Omental fat pad (tissue), 4 donors: ENCODE results near the gene HHLA2. TPM values are rescaled to one million over a fixed set of nuclear protein-coding genes. Genes with fewer than 3 reads are reported as not detected.
"Not testable (repeated sequence)": the region's sequence is repeated elsewhere in the genome, so short reads cannot be mapped to it uniquely, and the experiment has no call there.

Experiments
- ATAC-seq: fragments of 150-250 bp; one replicate; pipeline ENCODE4 v1.9.1; 2016; ENCODE audit warnings: mild to moderate bottlenecking, moderate library complexity; ENCODE audit not compliant: low FRiP score
- DNase-seq: peaks from one replicate; pipeline ENCODE4 v3.0.0-alpha.2; 2019; ENCODE audit warnings: low spot score
- CTCF ChIP-seq, 3 donors: fragments of 450-650 bp; IDR thresholded peaks; one replicate each; pipeline ENCODE4 v1.5.1; 2016 to 2017; ENCODE audit warnings: antibody characterized with exemption in 3 of 3, mild to moderate bottlenecking in 3 of 3, moderate library complexity in 2 of 3
- total RNA-seq, 4 donors: library from RNA; depleted of rRNA; stranded (reverse); fragments of >200 nt; gene quantifications; one replicate each; pipeline ENCODE4 v1.1.0, GENCODE V29; 2016

Gene HHLA2
- total RNA-seq, 4 donors from 2014 or later: not detected

GRCh38 chr3:108354562-108354961 lies 58.2 kb downstream of the HHLA2 start:
- DNase-seq: no peak
- no peak for ATAC-seq
- no peak for TF ChIP-seq CTCF (IDR thresholded peaks at IDR 0.05)

- TF ChIP-seq CTCF (IDR thresholded peaks at IDR 0.05): no peak
These were observed 60.7 kb downstream of the HHLA2 start for GRCh38 chr3:108357042-108357441.

GRCh38 chr3:108359011-108359410 lies 62.7 kb downstream of the HHLA2 start:
- TF ChIP-seq CTCF (IDR thresholded peaks at IDR 0.05): no peak
- DNase-seq (no peak), ATAC-seq (no peak)

More at GRCh38 chr3:108357042-108357441, 60.7 kb downstream of the HHLA2 start:
- ATAC-seq (no peak), DNase-seq (no peak)

GRCh38 chr3:108376026-108376425 lies 79.7 kb downstream of the HHLA2 start:
- ATAC-seq (no peak), DNase-seq (no peak)
- TF ChIP-seq CTCF (IDR thresholded peaks at IDR 0.05): no peak

- ATAC-seq (no peak), DNase-seq (no peak)
- no peak for TF ChIP-seq CTCF (IDR thresholded peaks at IDR 0.05)
These were observed 81.0 kb downstream of the HHLA2 start for GRCh38 chr3:108377384-108377783.

GRCh38 chr3:108378153-108378951 lies 82.0 kb downstream of the HHLA2 start:
- DNase-seq (no peak), ATAC-seq (no peak)
- TF ChIP-seq CTCF (IDR thresholded peaks at IDR 0.05): no peak

GRCh38 chr3:108378952-108379342 lies 82.6 kb downstream of the HHLA2 start:
- DNase-seq, ATAC-seq: not testable (repeated sequence)
